ENCODE data around the gene ABCE1.

- no peak for TF ChIP-seq CTCF (IDR thresholded peaks at IDR 0.05)
- no peak for TF ChIP-seq POLR2AphosphoS5 (IDR thresholded peaks at IDR 0.05; ENCODE audit: insufficient read depth in 1 of 2, low read depth in 1 of 2)
Observed at GRCh38 chr4:145099653-145100052, 1.5 kb downstream of the ABCE1 start.
